HL-60 (cell line): ENCODE results near the gene PPY.

Experiments
- DNase-seq, 2 experiments: peaks; one replicate each; pipeline ENCODE4 v3.0.0-alpha.2; 2010 to 2020; ENCODE audit warnings: low read depth in 1 of 2, low spot score in 1 of 2
- H3K27ac ChIP-seq: fragments of 250-450 bp; sonication (Bioruptor Pico); replicated peaks from 2 replicates; pipeline ENCODE4 v1.5.1; 2020; ENCODE audit warnings: mild to moderate bottlenecking, moderate library complexity
- H3K27me3 ChIP-seq: fragments of 250-450 bp; sonication (Bioruptor Pico); 2 replicates; pipeline ENCODE4 v1.5.1; 2021; ENCODE audit warnings: mild to moderate bottlenecking, moderate library complexity; ENCODE audit not compliant: insufficient read depth, poor library complexity, severe bottlenecking
- H3K4me3 ChIP-seq: replicated peaks from 2 replicates; pipeline ENCODE4 v1.5.1; 2011; ENCODE audit warnings: mild to moderate bottlenecking, control low read depth, low read length; ENCODE audit not compliant: insufficient read depth
- GABPA ChIP-seq: IDR thresholded peaks from 2 replicates; pipeline ENCODE4 v1.6.1; 2012; ENCODE audit warnings: low read depth
- POLR2AphosphoS5 ChIP-seq: IDR thresholded peaks from 2 replicates; pipeline ENCODE4 v1.6.1; 2012; ENCODE audit warnings: low read depth
- SPI1 ChIP-seq: IDR thresholded peaks from 2 replicates; pipeline ENCODE4 v1.6.1; 2012; ENCODE audit warnings: low read depth, mild to moderate bottlenecking, borderline replicate concordance
- TF ChIP-seq, protein P1 (sequence below): IDR thresholded peaks from 2 replicates; pipeline ENCODE4 v1.6.1; 2012; ENCODE audit warnings: low read depth; ENCODE audit not compliant: insufficient replicate concordance
- TF ChIP-seq, protein P2 (sequence below): IDR thresholded peaks from one replicate; pipeline ENCODE4 v1.5.1; 2011; ENCODE audit warnings: low read length, control low read depth, inconsistent platforms; ENCODE audit not compliant: insufficient read depth

The PPY gene

DNA sequence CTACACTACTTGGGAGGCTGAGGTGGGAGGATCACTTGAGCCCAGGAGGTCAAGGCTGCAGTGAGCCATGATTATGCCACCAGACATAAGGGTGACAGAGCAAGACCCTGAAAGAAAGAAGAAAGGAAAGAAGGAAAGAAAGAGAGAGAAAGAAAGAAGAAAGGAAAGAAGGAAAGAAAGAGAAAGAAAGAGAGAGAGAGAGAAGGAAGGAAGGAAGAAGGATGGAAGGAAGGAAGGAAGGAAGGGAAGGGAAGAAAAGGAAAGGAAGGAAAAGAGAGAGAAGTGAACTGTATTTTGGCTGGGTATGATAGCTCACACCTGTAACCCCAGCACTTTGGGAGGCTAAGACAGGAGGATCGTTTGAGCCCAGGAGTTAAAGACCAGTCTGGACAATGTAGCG, 35.8 kb upstream of the PPY start:
- Histone ChIP-seq H3K27me3 (peaks cover 16% of the 10 kb centered on the region), H3K27ac (no peak overlapping the region), H3K4me3 (no peak overlapping the region)
- DNase-seq: no peak
- TF ChIP-seq, protein P1, sequence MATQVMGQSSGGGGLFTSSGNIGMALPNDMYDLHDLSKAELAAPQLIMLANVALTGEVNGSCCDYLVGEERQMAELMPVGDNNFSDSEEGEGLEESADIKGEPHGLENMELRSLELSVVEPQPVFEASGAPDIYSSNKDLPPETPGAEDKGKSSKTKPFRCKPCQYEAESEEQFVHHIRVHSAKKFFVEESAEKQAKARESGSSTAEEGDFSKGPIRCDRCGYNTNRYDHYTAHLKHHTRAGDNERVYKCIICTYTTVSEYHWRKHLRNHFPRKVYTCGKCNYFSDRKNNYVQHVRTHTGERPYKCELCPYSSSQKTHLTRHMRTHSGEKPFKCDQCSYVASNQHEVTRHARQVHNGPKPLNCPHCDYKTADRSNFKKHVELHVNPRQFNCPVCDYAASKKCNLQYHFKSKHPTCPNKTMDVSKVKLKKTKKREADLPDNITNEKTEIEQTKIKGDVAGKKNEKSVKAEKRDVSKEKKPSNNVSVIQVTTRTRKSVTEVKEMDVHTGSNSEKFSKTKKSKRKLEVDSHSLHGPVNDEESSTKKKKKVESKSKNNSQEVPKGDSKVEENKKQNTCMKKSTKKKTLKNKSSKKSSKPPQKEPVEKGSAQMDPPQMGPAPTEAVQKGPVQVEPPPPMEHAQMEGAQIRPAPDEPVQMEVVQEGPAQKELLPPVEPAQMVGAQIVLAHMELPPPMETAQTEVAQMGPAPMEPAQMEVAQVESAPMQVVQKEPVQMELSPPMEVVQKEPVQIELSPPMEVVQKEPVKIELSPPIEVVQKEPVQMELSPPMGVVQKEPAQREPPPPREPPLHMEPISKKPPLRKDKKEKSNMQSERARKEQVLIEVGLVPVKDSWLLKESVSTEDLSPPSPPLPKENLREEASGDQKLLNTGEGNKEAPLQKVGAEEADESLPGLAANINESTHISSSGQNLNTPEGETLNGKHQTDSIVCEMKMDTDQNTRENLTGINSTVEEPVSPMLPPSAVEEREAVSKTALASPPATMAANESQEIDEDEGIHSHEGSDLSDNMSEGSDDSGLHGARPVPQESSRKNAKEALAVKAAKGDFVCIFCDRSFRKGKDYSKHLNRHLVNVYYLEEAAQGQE: no peak
- TF ChIP-seq, protein P2, sequence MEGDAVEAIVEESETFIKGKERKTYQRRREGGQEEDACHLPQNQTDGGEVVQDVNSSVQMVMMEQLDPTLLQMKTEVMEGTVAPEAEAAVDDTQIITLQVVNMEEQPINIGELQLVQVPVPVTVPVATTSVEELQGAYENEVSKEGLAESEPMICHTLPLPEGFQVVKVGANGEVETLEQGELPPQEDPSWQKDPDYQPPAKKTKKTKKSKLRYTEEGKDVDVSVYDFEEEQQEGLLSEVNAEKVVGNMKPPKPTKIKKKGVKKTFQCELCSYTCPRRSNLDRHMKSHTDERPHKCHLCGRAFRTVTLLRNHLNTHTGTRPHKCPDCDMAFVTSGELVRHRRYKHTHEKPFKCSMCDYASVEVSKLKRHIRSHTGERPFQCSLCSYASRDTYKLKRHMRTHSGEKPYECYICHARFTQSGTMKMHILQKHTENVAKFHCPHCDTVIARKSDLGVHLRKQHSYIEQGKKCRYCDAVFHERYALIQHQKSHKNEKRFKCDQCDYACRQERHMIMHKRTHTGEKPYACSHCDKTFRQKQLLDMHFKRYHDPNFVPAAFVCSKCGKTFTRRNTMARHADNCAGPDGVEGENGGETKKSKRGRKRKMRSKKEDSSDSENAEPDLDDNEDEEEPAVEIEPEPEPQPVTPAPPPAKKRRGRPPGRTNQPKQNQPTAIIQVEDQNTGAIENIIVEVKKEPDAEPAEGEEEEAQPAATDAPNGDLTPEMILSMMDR: no peak
- TF ChIP-seq GABPA (no peak), POLR2AphosphoS5 (no peak), SPI1 (no peak)

DNA sequence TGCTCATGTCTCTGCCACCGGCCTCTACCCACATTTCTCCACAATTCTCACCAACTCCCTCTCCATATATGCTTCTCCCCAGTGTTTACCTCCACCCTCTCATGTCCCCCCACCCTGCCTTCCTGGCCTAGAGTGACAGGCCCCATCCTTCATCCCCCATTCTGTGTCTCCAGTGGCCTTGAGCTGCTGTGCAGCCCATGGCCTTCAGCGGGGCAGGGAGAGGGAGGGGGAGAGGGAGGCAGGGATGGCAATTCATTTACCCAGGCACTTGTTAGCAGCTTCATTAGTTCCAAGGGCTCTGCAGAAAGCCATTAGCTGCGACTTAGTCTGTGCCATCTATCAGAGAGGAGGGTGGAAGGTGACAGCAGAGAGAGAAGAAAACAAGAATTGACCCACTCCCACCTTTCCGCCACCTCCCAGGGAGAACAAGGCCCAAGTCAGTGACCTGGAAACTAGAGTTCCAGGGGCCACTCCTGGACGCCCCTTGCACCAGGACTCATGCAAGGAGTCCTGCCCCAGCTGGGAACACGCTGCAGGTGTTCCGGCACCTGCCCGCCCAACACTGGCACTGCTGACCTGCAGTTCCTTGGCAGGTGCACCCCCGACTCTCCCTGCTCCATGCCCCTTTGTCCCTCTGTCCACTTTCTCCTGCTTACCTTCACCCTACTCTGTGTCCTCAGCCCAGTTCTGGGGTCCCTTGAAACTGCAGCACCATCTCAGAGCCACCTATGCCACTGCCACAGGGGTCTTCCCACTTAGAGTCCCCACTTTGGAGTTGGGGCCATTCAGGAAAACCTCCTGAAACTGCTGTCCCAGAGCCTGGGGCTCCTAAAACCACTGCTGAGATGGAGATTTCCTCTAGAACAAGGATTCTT, 34.9 kb upstream of the PPY start:
- no peak for DNase-seq
- peaks cover 8% of the 10 kb centered on the region for H3K27me3 ChIP-seq
- no peak overlapping the region for H3K4me3 ChIP-seq
- H3K27ac ChIP-seq: no peak overlapping the region
- no peak for TF ChIP-seq POLR2AphosphoS5
- TF ChIP-seq, protein P2: no peak
- TF ChIP-seq GABPA: no peak
- TF ChIP-seq, protein P1: no peak
- no peak for TF ChIP-seq SPI1

DNA sequence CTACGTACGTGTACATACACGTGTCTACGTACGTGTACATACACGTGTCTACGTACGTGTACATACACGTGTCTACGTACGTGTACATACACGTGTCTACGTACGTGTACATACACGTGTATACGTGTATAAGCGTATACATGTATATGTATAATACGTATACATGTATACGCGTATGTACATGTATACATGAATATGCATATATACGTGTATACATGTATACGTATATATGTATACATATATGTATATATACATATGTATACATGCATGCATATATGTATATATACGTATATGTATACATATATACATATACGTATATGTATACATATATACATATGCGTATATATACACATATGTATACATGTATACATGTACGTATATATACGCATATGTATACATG, 33.6 kb upstream of the PPY start:
- no peak for TF ChIP-seq GABPA
- no peak for TF ChIP-seq POLR2AphosphoS5
- TF ChIP-seq, protein P1: no peak
- TF ChIP-seq SPI1: no peak
- TF ChIP-seq, protein P2: no peak
- DNase-seq: no peak
- Histone ChIP-seq H3K27ac (no peak overlapping the region), H3K4me3 (no peak overlapping the region), H3K27me3 (peaks cover 2% of the 10 kb centered on the region)
